Osteocyte (in vitro differentiated cells): ENCODE results near the gene C11orf71. TPM values are rescaled to one million over a fixed set of nuclear protein-coding genes. Genes with fewer than 3 reads are reported as not detected.
A peak's percentile ranks its signal among the peaks of the same experiment; 100 is the strongest.

Source experiments
- DNase-seq: peaks from one replicate; pipeline ENCODE4 v3.0.0; 2021; ENCODE audit warnings: mixed read lengths; ENCODE audit not compliant: unreplicated experiment; ENCODE audit errors: extremely low spot score
- H3K27ac Mint-ChIP-seq: one replicate; pipeline ENCODE4 v1.8.0; 2021; ENCODE audit warnings: mild to moderate bottlenecking, mixed read lengths; ENCODE audit not compliant: unreplicated experiment
- H3K27me3 Mint-ChIP-seq: one replicate; pipeline ENCODE4 v1.8.0; 2021; ENCODE audit warnings: mixed read lengths; ENCODE audit not compliant: unreplicated experiment
- H3K36me3 Mint-ChIP-seq: one replicate; pipeline ENCODE4 v1.8.0; 2021; ENCODE audit warnings: mixed read lengths; ENCODE audit not compliant: unreplicated experiment
- H3K4me1 Mint-ChIP-seq: one replicate; pipeline ENCODE4 v1.8.0; 2021; ENCODE audit warnings: mixed read lengths; ENCODE audit not compliant: unreplicated experiment
- H3K4me3 Mint-ChIP-seq: one replicate; pipeline ENCODE4 v1.8.0; 2021; ENCODE audit warnings: mild to moderate bottlenecking, moderate library complexity, mixed read lengths; ENCODE audit not compliant: unreplicated experiment
- H3K9me3 Mint-ChIP-seq: one replicate; pipeline ENCODE4 v1.8.0; 2021; ENCODE audit warnings: mixed read lengths; ENCODE audit not compliant: unreplicated experiment
- CTCF ChIP-seq: fragments of 200-600 bp; sonication (generic); IDR thresholded peaks from 2 replicates; pipeline ENCODE4 v1.5.0; 2021; ENCODE audit warnings: antibody characterized with exemption, mild to moderate bottlenecking, moderate library complexity
- total RNA-seq: library from RNA; stranded (reverse); gene quantifications from 2 replicates; pipeline ENCODE4 v1.2.1, GENCODE V29; 2021

The C11orf71 gene
- total RNA-seq, 1 donor from 2014 or later = 6.8 TPM

GRCh38 chr11:114358716-114359115 lies 41.6 kb downstream of the C11orf71 start:
- H3K4me1 Mint-ChIP-seq = peaks cover 21% of the 10 kb centered on the region
- no peak for TF ChIP-seq CTCF
- no peaks in the 10 kb centered on the region for H3K36me3 Mint-ChIP-seq
- no peak overlapping the region for H3K27ac Mint-ChIP-seq
- H3K4me3 Mint-ChIP-seq = no peak overlapping the region
- no peaks in the 10 kb centered on the region for H3K27me3 Mint-ChIP-seq
- no peaks in the 10 kb centered on the region for H3K9me3 Mint-ChIP-seq
- no peak for DNase-seq

GRCh38 chr11:114354076-114354475 lies 46.2 kb downstream of the C11orf71 start:
- peak overlapping the region; percentile 12 for H3K27ac Mint-ChIP-seq
- H3K27me3 Mint-ChIP-seq = no peaks in the 10 kb centered on the region
- H3K4me1 Mint-ChIP-seq = peaks cover 18% of the 10 kb centered on the region
- no peak for DNase-seq
- no peak for TF ChIP-seq CTCF
- H3K9me3 Mint-ChIP-seq = no peaks in the 10 kb centered on the region
- no peak overlapping the region for H3K4me3 Mint-ChIP-seq
- no peaks in the 10 kb centered on the region for H3K36me3 Mint-ChIP-seq

GRCh38 chr11:114353443-114353842 lies 46.9 kb downstream of the C11orf71 start:
- Mint-ChIP-seq H3K27ac (peak overlapping the region; percentile 1), H3K36me3 (no peaks in the 10 kb centered on the region), H3K4me1 (peaks cover 14% of the 10 kb centered on the region), H3K27me3 (no peaks in the 10 kb centered on the region), H3K4me3 (no peak overlapping the region), H3K9me3 (no peaks in the 10 kb centered on the region)
- no peak for DNase-seq
- no peak for TF ChIP-seq CTCF

GRCh38 chr11:114350022-114350421 lies 50.3 kb downstream of the C11orf71 start:
- Mint-ChIP-seq H3K27me3 (no peaks in the 10 kb centered on the region), H3K4me1 (peaks cover 12% of the 10 kb centered on the region), H3K9me3 (no peaks in the 10 kb centered on the region), H3K27ac (no peak overlapping the region), H3K36me3 (no peaks in the 10 kb centered on the region), H3K4me3 (no peak overlapping the region)
- DNase-seq = no peak
- no peak for TF ChIP-seq CTCF

Other genes with a start within 250 kb of the C11orf71 start
- gene NNMT, start 104.1 kb downstream of the C11orf71 start, total RNA-seq = 65.4 and 79.5 TPM in 2 replicates
- 35.0 and 36.9 TPM in 2 replicates for gene RBM7, start 155 bp upstream of the C11orf71 start, total RNA-seq
- gene REXO2, start 39.0 kb upstream of the C11orf71 start, total RNA-seq = 116 and 124 TPM in 2 replicates
- not detected in 2 replicates for gene NXPE1, start 159.4 kb upstream of the C11orf71 start, total RNA-seq
- gene NXPE4, start 195.3 kb upstream of the C11orf71 start, total RNA-seq = not detected in 2 replicates